Choroid plexus epithelial cell (primary cell): ENCODE results near the gene CDH2.
A peak's percentile ranks its signal among the peaks of the same experiment; 100 is the strongest.
"Not testable (repeated sequence)": the region's sequence is repeated elsewhere in the genome, so short reads cannot be mapped to it uniquely, and the experiment has no call there.

Source experiments
- DNase-seq: peaks from one replicate; pipeline ENCODE4 v3.0.0-alpha.2; 2010; ENCODE audit warnings: low read depth
- H3K4me3 ChIP-seq: 2 replicates; pipeline ENCODE4 v1.5.1; 2011; ENCODE audit warnings: low read depth, mild to moderate bottlenecking, control low read depth, low read length, moderate library complexity
- CTCF ChIP-seq: conservative IDR thresholded peaks from 2 replicates; pipeline ENCODE4 v1.5.1; 2011; ENCODE audit warnings: low read depth, mild to moderate bottlenecking, control low read depth, inconsistent platforms, low read length, moderate library complexity

The CDH2 gene

GRCh38 chr18:27921392-27921791 lies 255.5 kb downstream of the CDH2 start:
- no peak for DNase-seq
- H3K4me3 ChIP-seq = peak overlapping the region; percentile 49
- no peak for TF ChIP-seq CTCF

- H3K4me3 ChIP-seq = no peak overlapping the region
- no peak for DNase-seq
- TF ChIP-seq CTCF = no peak
Measured at GRCh38 chr18:27920836-27921235, 256.1 kb downstream of the CDH2 start.

- not testable (repeated sequence) for DNase-seq, H3K4me3 ChIP-seq
Measured at GRCh38 chr18:27906189-27906588, 270.7 kb downstream of the CDH2 start.

GRCh38 chr18:27903906-27904305 lies 273.0 kb downstream of the CDH2 start:
- DNase-seq = no peak
- H3K4me3 ChIP-seq = no peak overlapping the region
- TF ChIP-seq CTCF = no peak

GRCh38 chr18:27901424-27902226 lies 275.3 kb downstream of the CDH2 start:
- no peak for DNase-seq
- no peak overlapping the region for H3K4me3 ChIP-seq
- no peak for TF ChIP-seq CTCF
